Liver (tissue), 9 donors: Measurements from ENCODE around the gene NAXE. TPM values are rescaled to one million over a fixed set of nuclear protein-coding genes. Genes with fewer than 3 reads are reported as not detected.

Experiments used
- DNase-seq: peaks from one replicate; pipeline ENCODE4 v3.0.0-alpha.2; 2017; ENCODE audit warnings: low spot score
- H3K27ac ChIP-seq, 2 donors: one replicate each; pipeline ENCODE4 v1.7.0; 2013; ENCODE audit warnings: inconsistent platforms in 2 of 2, low read length in 2 of 2, control low read depth in 1 of 2, low read depth in 1 of 2, mild to moderate bottlenecking in 1 of 2
- H3K27me3 ChIP-seq, 4 donors: one replicate each; pipeline versions ENCODE4 v1.6.1 to v1.7.0; 2013; ENCODE audit warnings: low read length in 3 of 4, inconsistent platforms in 1 of 4, mild to moderate bottlenecking in 1 of 4, moderate library complexity in 1 of 4; ENCODE audit not compliant: control insufficient read depth in 4 of 4, insufficient read depth in 4 of 4
- H3K36me3 ChIP-seq, 4 donors: one replicate each; pipeline versions ENCODE4 v1.6.1 to v1.7.0; 2013; ENCODE audit warnings: low read length in 3 of 4, mild to moderate bottlenecking in 3 of 4, low read depth in 1 of 4, moderate library complexity in 1 of 4; ENCODE audit not compliant: control insufficient read depth in 4 of 4, insufficient read depth in 3 of 4
- H3K4me1 ChIP-seq, 4 donors: one replicate each; pipeline versions ENCODE4 v1.6.1 to v1.7.0; 2013; ENCODE audit warnings: low read length in 3 of 4, mild to moderate bottlenecking in 3 of 4, moderate library complexity in 1 of 4; ENCODE audit not compliant: control insufficient read depth in 4 of 4, insufficient read depth in 4 of 4
- H3K4me3 ChIP-seq, 3 donors: one replicate each; pipeline versions ENCODE4 v1.6.1 to v1.7.0; 2013; ENCODE audit warnings: low read length in 3 of 3, control low read depth in 1 of 3, low read depth in 1 of 3, mild to moderate bottlenecking in 1 of 3
- H3K9ac ChIP-seq, 2 donors: one replicate each; pipeline ENCODE4 v1.7.0; 2013; ENCODE audit warnings: low read length in 2 of 2, mild to moderate bottlenecking in 2 of 2, moderate library complexity in 2 of 2, control low read depth in 1 of 2, low read depth in 1 of 2
- H3K9me3 ChIP-seq, 4 donors: one replicate each; pipeline versions ENCODE4 v1.6.1 to v1.7.0; 2013; ENCODE audit warnings: low read length in 3 of 4; ENCODE audit not compliant: control insufficient read depth in 4 of 4
- EGR1 ChIP-seq, 2 donors: IDR thresholded peaks; 2 replicates each; pipeline ENCODE4 v1.6.1; 2016 to 2018; ENCODE audit warnings: antibody characterized with exemption in 2 of 2, low read depth in 2 of 2
- FOXA1 ChIP-seq: IDR thresholded peaks from 2 replicates; pipeline ENCODE4 v1.6.1; 2016; ENCODE audit warnings: antibody characterized with exemption
- FOXA2 ChIP-seq: IDR thresholded peaks from 2 replicates; pipeline ENCODE4 v1.6.1; 2016; ENCODE audit warnings: antibody characterized with exemption
- GABPA ChIP-seq, 2 donors: IDR thresholded peaks in 1 of 2; conservative IDR thresholded peaks in 1 of 2; 2 replicates each; pipeline ENCODE4 v1.6.1; 2016; ENCODE audit warnings: antibody characterized with exemption in 2 of 2, mild to moderate bottlenecking in 1 of 2, moderate library complexity in 1 of 2
- HNF4G ChIP-seq: IDR thresholded peaks from 2 replicates; pipeline ENCODE4 v1.6.1; 2016; ENCODE audit warnings: antibody characterized with exemption
- JUND ChIP-seq, 2 donors: IDR thresholded peaks; 2 replicates each; pipeline ENCODE4 v1.6.1; 2016; ENCODE audit warnings: antibody characterized with exemption in 2 of 2
- NR2F2 ChIP-seq: IDR thresholded peaks from 2 replicates; pipeline ENCODE4 v1.6.1; 2016; ENCODE audit warnings: antibody characterized with exemption
- RAD21 ChIP-seq, 2 donors: IDR thresholded peaks; 2 replicates each; pipeline ENCODE4 v1.6.1; 2016; ENCODE audit warnings: antibody characterized with exemption in 2 of 2, mild to moderate bottlenecking in 2 of 2
- RXRA ChIP-seq, 2 donors: IDR thresholded peaks; 2 replicates each; pipeline ENCODE4 v1.6.1; 2017 to 2018; ENCODE audit warnings: antibody characterized with exemption in 2 of 2, mild to moderate bottlenecking in 1 of 2
- SP1 ChIP-seq: IDR thresholded peaks from 2 replicates; pipeline ENCODE4 v1.6.1; 2018; ENCODE audit warnings: antibody characterized with exemption, mild to moderate bottlenecking
- TAF1 ChIP-seq: conservative IDR thresholded peaks from 2 replicates; pipeline ENCODE4 v1.6.1; 2016; ENCODE audit warnings: antibody characterized with exemption, mild to moderate bottlenecking
- YY1 ChIP-seq: IDR thresholded peaks from 2 replicates; pipeline ENCODE4 v1.6.1; 2016; ENCODE audit warnings: antibody characterized with exemption, mild to moderate bottlenecking
- WGBS: extraction: QIAGEN DNeasy Blood & Tissue Kit; methylation state at CpG from one replicate; pipeline ENCODE4 v1.1.7; 2013; 5-methylcytosine and 5-hydroxymethylcytosine counted together
- polyA plus RNA-seq, 2 donors: library from polyadenylated mRNA; stranded (reverse) in 1 of 2; unstranded in 1 of 2; fragments of 200-250 nt in 1 of 2; fragments of >200 nt in 1 of 2; fragmentation: Nextera tagmentation in 1 of 2; extraction: Ambion mirVana in 1 of 2; gene quantifications; one replicate each; pipeline versions ENCODE4 v1.2.1 to v1.2.3, GENCODE V29; 2013 to 2015
- total RNA-seq, 2 donors: library from RNA; depleted of rRNA; stranded (reverse); fragments of >200 nt; gene quantifications; one replicate each; pipeline ENCODE4 v1.2.3, GENCODE V29; 2014
- TF ChIP-seq, protein P1 (sequence below): IDR thresholded peaks from 2 replicates; pipeline ENCODE4 v1.6.1; 2016; ENCODE audit warnings: antibody characterized with exemption
- TF ChIP-seq, protein P2 (sequence below): IDR thresholded peaks from 2 replicates; pipeline ENCODE4 v1.6.1; 2016; ENCODE audit warnings: antibody characterized with exemption, mild to moderate bottlenecking
- TF ChIP-seq, protein P3 (sequence below): IDR thresholded peaks from 2 replicates; pipeline ENCODE4 v1.6.1; 2016; ENCODE audit warnings: antibody characterized with exemption
- TF ChIP-seq, protein P4 (sequence below): IDR thresholded peaks from 2 replicates; pipeline ENCODE4 v1.6.1; 2016; ENCODE audit warnings: antibody characterized with exemption
- TF ChIP-seq, protein P5 (sequence below): fragments of 150-350 bp; IDR thresholded peaks from 2 replicates; pipeline ENCODE4 v1.5.1; 2017; ENCODE audit warnings: improper control_type of control experiment, low read depth, low read length; ENCODE audit not compliant: missing input control
- donor health status: healthy.
- donor health status: healthy.
- donor health status: healthy.
- donor health status: healthy.
- donor health status: healthy.

NAXE gene
- total and polyA plus RNA-seq, 4 donors = 20.6 to 73.8 (median 46.9) TPM

DNA sequence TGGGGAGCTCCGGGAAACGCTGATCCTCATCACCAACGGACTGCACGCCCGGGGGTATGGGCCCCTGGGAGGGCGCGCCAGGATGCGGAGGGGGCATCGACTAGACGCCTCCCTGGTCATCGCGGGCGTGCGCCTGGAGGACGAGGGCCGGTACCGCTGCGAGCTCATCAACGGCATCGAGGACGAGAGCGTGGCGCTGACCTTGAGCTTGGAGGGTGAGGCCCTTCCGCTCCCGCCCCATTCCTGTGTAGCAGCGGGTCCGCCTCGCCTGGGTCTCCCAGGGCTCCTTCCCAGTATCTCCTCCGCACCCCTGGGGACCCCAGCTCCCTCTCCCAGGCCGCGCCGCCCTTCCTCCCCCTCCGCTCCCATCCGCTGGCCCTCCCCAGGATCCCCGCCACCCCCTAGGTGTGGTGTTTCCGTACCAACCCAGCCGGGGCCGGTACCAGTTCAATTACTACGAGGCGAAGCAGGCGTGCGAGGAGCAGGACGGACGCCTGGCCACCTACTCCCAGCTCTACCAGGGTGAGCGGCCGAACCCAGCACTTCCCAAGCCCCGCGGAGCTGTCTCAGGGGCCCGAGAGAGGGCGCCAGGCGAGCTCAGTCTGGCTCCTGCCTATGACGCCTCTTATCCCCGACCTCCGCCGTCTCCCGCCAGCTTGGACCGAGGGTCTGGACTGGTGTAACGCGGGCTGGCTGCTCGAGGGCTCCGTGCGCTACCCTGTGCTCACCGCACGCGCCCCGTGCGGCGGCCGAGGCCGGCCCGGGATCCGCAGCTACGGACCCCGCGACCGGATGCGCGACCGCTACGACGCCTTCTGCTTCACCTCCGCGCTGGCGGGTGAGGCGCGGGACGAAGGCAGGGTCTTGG is 32.6 kb downstream of the NAXE start:
- H3K27ac ChIP-seq = no peak overlapping the region
- TF ChIP-seq HNF4G (no peak), EGR1 (IDR thresholded peaks at IDR 0.05; ENCODE audit: low read depth in 2 of 2) (no peak), GABPA (IDR thresholded peaks at IDR 0.05 in 1 of 2, conservative IDR thresholded peaks at IDR 0.05 in 1 of 2) (no peak), NR2F2 (no peak), SP1 (no peak), TAF1 (no peak), RXRA (IDR thresholded peaks at IDR 0.05) (no peak), YY1 (no peak), FOXA2 (no peak), FOXA1 (no peak), JUND (IDR thresholded peaks at IDR 0.05) (no peak), RAD21 (IDR thresholded peaks at IDR 0.05) (no peak)
- TF ChIP-seq, protein P1, sequence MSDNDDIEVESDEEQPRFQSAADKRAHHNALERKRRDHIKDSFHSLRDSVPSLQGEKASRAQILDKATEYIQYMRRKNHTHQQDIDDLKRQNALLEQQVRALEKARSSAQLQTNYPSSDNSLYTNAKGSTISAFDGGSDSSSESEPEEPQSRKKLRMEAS = no peak
- TF ChIP-seq, protein P2, sequence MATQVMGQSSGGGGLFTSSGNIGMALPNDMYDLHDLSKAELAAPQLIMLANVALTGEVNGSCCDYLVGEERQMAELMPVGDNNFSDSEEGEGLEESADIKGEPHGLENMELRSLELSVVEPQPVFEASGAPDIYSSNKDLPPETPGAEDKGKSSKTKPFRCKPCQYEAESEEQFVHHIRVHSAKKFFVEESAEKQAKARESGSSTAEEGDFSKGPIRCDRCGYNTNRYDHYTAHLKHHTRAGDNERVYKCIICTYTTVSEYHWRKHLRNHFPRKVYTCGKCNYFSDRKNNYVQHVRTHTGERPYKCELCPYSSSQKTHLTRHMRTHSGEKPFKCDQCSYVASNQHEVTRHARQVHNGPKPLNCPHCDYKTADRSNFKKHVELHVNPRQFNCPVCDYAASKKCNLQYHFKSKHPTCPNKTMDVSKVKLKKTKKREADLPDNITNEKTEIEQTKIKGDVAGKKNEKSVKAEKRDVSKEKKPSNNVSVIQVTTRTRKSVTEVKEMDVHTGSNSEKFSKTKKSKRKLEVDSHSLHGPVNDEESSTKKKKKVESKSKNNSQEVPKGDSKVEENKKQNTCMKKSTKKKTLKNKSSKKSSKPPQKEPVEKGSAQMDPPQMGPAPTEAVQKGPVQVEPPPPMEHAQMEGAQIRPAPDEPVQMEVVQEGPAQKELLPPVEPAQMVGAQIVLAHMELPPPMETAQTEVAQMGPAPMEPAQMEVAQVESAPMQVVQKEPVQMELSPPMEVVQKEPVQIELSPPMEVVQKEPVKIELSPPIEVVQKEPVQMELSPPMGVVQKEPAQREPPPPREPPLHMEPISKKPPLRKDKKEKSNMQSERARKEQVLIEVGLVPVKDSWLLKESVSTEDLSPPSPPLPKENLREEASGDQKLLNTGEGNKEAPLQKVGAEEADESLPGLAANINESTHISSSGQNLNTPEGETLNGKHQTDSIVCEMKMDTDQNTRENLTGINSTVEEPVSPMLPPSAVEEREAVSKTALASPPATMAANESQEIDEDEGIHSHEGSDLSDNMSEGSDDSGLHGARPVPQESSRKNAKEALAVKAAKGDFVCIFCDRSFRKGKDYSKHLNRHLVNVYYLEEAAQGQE = no peak
- TF ChIP-seq, protein P3, sequence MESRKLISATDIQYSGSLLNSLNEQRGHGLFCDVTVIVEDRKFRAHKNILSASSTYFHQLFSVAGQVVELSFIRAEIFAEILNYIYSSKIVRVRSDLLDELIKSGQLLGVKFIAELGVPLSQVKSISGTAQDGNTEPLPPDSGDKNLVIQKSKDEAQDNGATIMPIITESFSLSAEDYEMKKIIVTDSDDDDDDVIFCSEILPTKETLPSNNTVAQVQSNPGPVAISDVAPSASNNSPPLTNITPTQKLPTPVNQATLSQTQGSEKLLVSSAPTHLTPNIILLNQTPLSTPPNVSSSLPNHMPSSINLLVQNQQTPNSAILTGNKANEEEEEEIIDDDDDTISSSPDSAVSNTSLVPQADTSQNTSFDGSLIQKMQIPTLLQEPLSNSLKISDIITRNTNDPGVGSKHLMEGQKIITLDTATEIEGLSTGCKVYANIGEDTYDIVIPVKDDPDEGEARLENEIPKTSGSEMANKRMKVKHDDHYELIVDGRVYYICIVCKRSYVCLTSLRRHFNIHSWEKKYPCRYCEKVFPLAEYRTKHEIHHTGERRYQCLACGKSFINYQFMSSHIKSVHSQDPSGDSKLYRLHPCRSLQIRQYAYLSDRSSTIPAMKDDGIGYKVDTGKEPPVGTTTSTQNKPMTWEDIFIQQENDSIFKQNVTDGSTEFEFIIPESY = no peak
- TF ChIP-seq, protein P4, sequence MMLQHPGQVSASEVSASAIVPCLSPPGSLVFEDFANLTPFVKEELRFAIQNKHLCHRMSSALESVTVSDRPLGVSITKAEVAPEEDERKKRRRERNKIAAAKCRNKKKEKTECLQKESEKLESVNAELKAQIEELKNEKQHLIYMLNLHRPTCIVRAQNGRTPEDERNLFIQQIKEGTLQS = no peak
- TF ChIP-seq, protein P5, sequence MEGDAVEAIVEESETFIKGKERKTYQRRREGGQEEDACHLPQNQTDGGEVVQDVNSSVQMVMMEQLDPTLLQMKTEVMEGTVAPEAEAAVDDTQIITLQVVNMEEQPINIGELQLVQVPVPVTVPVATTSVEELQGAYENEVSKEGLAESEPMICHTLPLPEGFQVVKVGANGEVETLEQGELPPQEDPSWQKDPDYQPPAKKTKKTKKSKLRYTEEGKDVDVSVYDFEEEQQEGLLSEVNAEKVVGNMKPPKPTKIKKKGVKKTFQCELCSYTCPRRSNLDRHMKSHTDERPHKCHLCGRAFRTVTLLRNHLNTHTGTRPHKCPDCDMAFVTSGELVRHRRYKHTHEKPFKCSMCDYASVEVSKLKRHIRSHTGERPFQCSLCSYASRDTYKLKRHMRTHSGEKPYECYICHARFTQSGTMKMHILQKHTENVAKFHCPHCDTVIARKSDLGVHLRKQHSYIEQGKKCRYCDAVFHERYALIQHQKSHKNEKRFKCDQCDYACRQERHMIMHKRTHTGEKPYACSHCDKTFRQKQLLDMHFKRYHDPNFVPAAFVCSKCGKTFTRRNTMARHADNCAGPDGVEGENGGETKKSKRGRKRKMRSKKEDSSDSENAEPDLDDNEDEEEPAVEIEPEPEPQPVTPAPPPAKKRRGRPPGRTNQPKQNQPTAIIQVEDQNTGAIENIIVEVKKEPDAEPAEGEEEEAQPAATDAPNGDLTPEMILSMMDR = no peak
- peak overlapping the region in 1 of 3 donors; percentile 24 for H3K4me3 ChIP-seq
- no peaks in the 10 kb centered on the region for H3K9me3 ChIP-seq
- WGBS = 3% methylated on average over 87 of the region's 87 CpGs
- no peaks in the 10 kb centered on the region for H3K36me3 ChIP-seq
- H3K4me1 ChIP-seq = peaks cover 7 to 23% (median 15%) of the 10 kb centered on the region in 4 donors
- no peak for DNase-seq
- H3K9ac ChIP-seq = no peak overlapping the region
- H3K27me3 ChIP-seq = peaks cover 5 to 17% (median 7%) of the 10 kb centered on the region in 4 donors
